Effector memory CD8-positive, alpha-beta T cell (primary cell): ENCODE results near the gene NPEPL1.

Experiments
- ATAC-seq: fragments of 150-1000 bp; cut with Tn5 transposase; replicated peaks from 2 replicates; pipeline ENCODE4 v1.10.0; 2021; ENCODE audit warnings: mild to moderate bottlenecking, moderate library complexity
- DNase-seq, 3 experiments: peaks; one replicate each; pipeline ENCODE4 v3.0.0; 2021
- H3K27ac Mint-ChIP-seq, 2 donors: one replicate each; pipeline ENCODE4 v1.8.0; 2022; ENCODE audit warnings: mild to moderate bottlenecking in 2 of 2, mixed read lengths in 2 of 2, moderate library complexity in 2 of 2
- H3K27me3 Mint-ChIP-seq, 2 donors: one replicate each; pipeline ENCODE4 v1.8.0; 2022; ENCODE audit warnings: mixed read lengths in 2 of 2
- H3K36me3 Mint-ChIP-seq: one replicate; pipeline ENCODE4 v1.8.0; 2022; ENCODE audit warnings: mild to moderate bottlenecking, moderate library complexity, mixed read lengths; ENCODE audit not compliant: insufficient read depth
- H3K4me1 Mint-ChIP-seq, 2 donors: one replicate each; pipeline ENCODE4 v1.8.0; 2022; ENCODE audit warnings: low read depth in 2 of 2, mixed read lengths in 2 of 2
- H3K4me3 Mint-ChIP-seq, 2 donors: one replicate each; pipeline ENCODE4 v1.8.0; 2022; ENCODE audit warnings: mild to moderate bottlenecking in 2 of 2, mixed read lengths in 2 of 2, moderate library complexity in 2 of 2
- H3K9me3 Mint-ChIP-seq, 2 donors: one replicate each; pipeline ENCODE4 v1.8.0; 2022; ENCODE audit warnings: mixed read lengths in 2 of 2

NPEPL1 gene

DNA sequence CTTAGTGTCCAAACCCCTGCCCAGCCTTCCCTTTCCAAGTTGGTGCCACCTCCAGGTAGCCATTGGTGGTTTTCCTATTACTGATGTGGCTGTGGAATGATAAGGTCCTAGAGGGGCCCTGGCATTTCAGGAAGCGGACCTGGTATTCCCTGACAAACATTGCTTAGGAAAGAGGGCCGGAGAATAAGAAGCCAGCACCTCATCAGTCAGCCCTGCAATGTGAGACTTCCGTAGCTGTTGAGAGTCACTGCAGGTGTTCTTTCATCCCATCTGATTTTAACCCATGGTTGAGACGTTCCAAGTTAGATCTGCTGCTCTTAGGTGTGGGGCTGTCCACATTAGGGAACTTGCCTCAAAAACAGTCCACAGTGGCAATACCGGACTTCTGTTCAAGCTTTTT is 14.8 kb upstream of the NPEPL1 start:
- H3K4me1 Mint-ChIP-seq, result peaks cover 0 to 2% of the 10 kb centered on the region in 2 donors
- H3K4me3 Mint-ChIP-seq, result no peak overlapping the region
- H3K27ac Mint-ChIP-seq, result no peak overlapping the region
- no peak for DNase-seq
- peaks cover 53% of the 10 kb centered on the region for H3K36me3 Mint-ChIP-seq
- ATAC-seq, result no peak
- no peaks in the 10 kb centered on the region for H3K27me3 Mint-ChIP-seq
- H3K9me3 Mint-ChIP-seq, result no peaks in the 10 kb centered on the region

DNA sequence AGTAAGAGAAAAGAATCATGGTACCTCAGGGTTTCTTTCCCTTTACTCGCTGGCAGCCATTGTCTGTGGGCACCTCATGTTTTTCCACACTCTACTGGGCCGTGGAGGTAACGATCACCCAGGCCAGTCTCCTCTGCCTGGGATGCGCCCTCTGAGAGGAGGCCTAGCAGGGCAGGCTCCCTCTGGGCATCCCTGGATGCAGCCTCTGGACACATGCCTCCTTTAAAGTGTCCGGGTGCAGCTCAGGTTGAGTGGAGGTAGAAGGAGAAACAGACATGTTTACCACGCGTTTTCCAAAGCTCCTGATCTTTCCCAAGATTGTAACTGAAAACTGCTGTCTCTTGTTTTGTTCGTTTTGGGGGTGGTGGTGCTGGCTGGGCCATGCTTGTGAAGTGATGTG is 13.8 kb upstream of the NPEPL1 start:
- H3K27me3 Mint-ChIP-seq, result no peaks in the 10 kb centered on the region
- peaks cover 54% of the 10 kb centered on the region for H3K36me3 Mint-ChIP-seq
- H3K9me3 Mint-ChIP-seq, result no peaks in the 10 kb centered on the region
- H3K4me1 Mint-ChIP-seq, result peaks cover 0 to 2% of the 10 kb centered on the region in 2 donors
- H3K4me3 Mint-ChIP-seq, result no peak overlapping the region
- H3K27ac Mint-ChIP-seq, result peak overlapping the region in 1 of 2 donors; percentile 2
- DNase-seq, result no peak
- no peak for ATAC-seq

- DNase-seq (no peak), ATAC-seq (no peak)
- no peak overlapping the region for H3K27ac Mint-ChIP-seq
- H3K4me1 Mint-ChIP-seq, result peaks cover 0 to 2% of the 10 kb centered on the region in 2 donors
- no peaks in the 10 kb centered on the region for H3K27me3 Mint-ChIP-seq
- no peaks in the 10 kb centered on the region for H3K9me3 Mint-ChIP-seq
- no peak overlapping the region for H3K4me3 Mint-ChIP-seq
- H3K36me3 Mint-ChIP-seq, result peaks cover 29% of the 10 kb centered on the region
These were observed 9.7 kb upstream of the NPEPL1 start for GRCh38 chr20:58682656-58683531.

DNA sequence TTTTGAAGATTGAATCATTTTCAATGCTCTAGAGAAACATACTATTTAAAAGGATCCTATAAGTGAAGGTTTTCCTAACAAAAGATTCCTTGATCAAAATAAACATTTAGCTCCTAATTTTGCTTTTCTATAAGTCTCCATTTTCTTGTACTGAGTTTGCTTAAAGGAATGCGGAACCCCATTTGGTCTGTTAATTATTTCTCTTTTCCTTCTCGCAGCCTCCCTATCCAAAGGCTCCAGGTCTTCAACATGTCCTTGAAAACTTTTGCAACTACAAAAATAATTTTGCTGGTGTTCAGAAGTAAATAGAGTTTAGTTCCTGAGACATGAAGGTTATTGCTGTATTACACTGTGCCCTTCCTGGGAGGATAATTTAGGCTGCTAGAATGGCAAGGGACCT is 8.3 kb upstream of the NPEPL1 start:
- Mint-ChIP-seq H3K9me3 (no peaks in the 10 kb centered on the region), H3K36me3 (peaks cover 29% of the 10 kb centered on the region)
- DNase-seq, result no peak

GRCh38 chr20:58685988-58686387 is 6.6 kb upstream of the NPEPL1 start:
- Mint-ChIP-seq H3K27ac (peak overlapping the region in 1 of 2 donors; percentile 19), H3K4me1 (no peaks in the 10 kb centered on the region), H3K27me3 (no peaks in the 10 kb centered on the region), H3K4me3 (no peak overlapping the region), H3K9me3 (no peaks in the 10 kb centered on the region), H3K36me3 (peaks cover 19% of the 10 kb centered on the region)
- ATAC-seq, result no peak
- DNase-seq, result no peak

More for the DNA sequence above, 8.3 kb upstream of the NPEPL1 start:
- no peak overlapping the region for H3K4me3 Mint-ChIP-seq
- H3K27me3 Mint-ChIP-seq, result no peaks in the 10 kb centered on the region
- no peaks in the 10 kb centered on the region for H3K4me1 Mint-ChIP-seq
- no peak for ATAC-seq
- peak overlapping the region in 1 of 2 donors; percentile 28 for H3K27ac Mint-ChIP-seq

DNA sequence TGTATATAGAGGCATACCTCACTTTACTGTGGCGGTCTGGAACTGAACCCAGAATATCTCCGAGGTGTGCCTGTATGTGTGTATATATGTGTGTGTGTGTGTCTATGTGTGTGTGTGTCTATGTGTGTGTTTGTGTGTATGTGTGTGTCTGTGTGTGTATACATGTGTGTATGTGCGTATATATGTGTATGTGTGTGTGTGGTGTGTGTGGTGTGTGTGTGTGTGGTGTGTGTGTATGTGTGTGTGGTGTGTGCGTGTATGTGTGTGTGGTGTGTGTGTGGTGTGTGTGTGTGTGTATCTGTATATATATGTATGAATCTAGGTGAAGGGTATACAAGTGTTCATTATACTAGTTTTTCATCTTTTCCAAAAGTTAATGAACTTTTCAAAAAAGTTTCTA is 4.2 kb upstream of the NPEPL1 start:
- DNase-seq (no peak), ATAC-seq (no peak)
- no peaks in the 10 kb centered on the region for H3K27me3 Mint-ChIP-seq
- H3K9me3 Mint-ChIP-seq, result no peaks in the 10 kb centered on the region
- H3K4me1 Mint-ChIP-seq, result peaks cover under 1 to 1% of the 10 kb centered on the region in 2 donors
- H3K4me3 Mint-ChIP-seq, result no peak overlapping the region
- no peak overlapping the region for H3K27ac Mint-ChIP-seq
- H3K36me3 Mint-ChIP-seq, result peaks cover 16% of the 10 kb centered on the region

- ATAC-seq, result no peak
- DNase-seq, result no peak
- Mint-ChIP-seq H3K9me3 (no peaks in the 10 kb centered on the region), H3K27ac (no peak overlapping the region), H3K4me1 (peaks cover 5% of the 10 kb centered on the region in 2 donors), H3K4me3 (no peak overlapping the region), H3K36me3 (peaks cover 15% of the 10 kb centered on the region), H3K27me3 (no peaks in the 10 kb centered on the region)
These were observed 3.8 kb upstream of the NPEPL1 start for GRCh38 chr20:58688840-58689239.

DNA sequence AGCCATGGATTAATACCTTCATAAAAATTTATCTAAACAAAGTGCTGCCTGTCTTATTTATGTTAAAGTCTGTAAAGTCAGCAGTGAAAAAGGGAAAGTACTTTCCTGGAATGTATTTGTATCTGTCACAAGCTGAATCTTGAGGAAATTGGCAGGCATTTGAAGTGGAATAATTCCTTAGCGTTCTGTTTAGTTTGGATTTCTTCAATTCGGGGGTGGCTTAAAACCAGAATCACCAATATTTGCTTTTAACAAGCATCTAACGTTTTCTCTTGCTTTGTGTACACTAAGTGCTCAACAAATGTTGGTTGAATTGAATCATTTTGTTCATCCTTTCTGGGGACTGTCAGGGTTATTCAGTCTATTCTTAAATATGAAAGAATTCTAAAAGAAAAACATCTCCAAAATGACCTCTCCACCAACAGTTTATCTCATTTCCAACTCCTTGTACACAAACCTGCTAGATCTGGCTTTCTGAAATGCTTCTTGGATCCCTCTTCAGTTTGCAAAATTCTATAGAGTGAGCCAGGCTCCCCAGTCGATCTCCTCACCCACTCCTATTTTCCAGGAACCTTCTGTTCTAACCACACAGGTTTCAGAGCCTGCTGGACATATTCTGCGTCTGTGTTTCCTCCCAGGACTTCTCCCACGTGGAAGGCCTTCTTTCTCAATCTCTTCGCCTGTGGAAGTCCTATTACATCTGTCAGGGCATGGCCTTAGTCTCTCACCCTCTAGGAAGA is 2.0 kb upstream of the NPEPL1 start:
- ATAC-seq, result no peak

DNA sequence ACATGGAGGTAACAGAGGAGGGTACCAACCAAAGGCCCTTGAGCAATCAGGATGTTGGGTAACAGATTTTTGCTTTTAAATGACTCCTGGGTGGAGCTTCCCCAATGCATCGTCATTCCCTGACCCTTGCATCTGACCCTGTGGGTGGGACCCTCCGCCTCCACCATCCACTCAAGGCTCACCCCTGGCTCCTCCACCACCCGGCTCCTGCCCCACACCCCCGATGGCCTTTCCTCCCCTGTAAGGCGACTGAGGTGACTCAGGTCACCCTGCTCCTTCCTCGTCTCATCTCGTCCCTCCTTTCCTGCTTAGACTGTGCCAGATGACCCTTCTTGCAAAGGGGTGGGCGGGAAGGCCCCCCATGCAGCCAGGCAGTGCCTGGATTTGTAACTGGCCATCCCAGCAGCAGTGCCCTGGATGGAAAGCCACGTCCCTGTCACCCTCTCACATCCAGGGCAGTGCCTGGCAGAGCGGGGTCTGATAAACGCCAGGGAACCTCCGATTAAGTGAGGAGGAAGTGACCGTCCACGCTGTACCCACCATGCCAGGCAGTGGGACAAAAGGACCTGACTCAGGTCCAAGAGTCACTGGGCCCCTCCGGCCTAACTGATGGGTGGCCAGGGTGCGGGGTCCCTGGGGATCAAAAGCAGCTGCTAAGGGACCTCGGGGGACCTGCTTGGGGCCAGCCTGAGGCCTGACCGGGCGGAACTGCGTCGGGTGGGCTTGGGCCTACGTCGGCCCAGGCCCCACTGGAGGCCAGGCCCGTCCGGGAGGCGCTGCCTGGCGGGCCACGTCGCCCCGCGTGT is 624 bp upstream of the NPEPL1 start:
- H3K27me3 Mint-ChIP-seq, result no peaks in the 10 kb centered on the region
- H3K27ac Mint-ChIP-seq, result peak overlapping the region; percentile 35 to 65
- ATAC-seq, result no peak
- H3K36me3 Mint-ChIP-seq, result peaks cover 9% of the 10 kb centered on the region
- peak in 2 of 3 experiments; percentile 11 to 25 for DNase-seq
- no peaks in the 10 kb centered on the region for H3K9me3 Mint-ChIP-seq
- peaks cover 5 to 6% of the 10 kb centered on the region in 2 donors for H3K4me1 Mint-ChIP-seq
- peak overlapping the region; percentile 46 to 48 for H3K4me3 Mint-ChIP-seq

More for the DNA sequence above, 2.0 kb upstream of the NPEPL1 start:
- Mint-ChIP-seq H3K36me3 (peaks cover 11% of the 10 kb centered on the region), H3K4me3 (peak overlapping the region in 1 of 2 donors; percentile 3), H3K9me3 (no peaks in the 10 kb centered on the region), H3K4me1 (peaks cover 5 to 6% of the 10 kb centered on the region in 2 donors), H3K27ac (peak overlapping the region; percentile 35 to 65), H3K27me3 (no peaks in the 10 kb centered on the region)
- no peak for DNase-seq

DNA sequence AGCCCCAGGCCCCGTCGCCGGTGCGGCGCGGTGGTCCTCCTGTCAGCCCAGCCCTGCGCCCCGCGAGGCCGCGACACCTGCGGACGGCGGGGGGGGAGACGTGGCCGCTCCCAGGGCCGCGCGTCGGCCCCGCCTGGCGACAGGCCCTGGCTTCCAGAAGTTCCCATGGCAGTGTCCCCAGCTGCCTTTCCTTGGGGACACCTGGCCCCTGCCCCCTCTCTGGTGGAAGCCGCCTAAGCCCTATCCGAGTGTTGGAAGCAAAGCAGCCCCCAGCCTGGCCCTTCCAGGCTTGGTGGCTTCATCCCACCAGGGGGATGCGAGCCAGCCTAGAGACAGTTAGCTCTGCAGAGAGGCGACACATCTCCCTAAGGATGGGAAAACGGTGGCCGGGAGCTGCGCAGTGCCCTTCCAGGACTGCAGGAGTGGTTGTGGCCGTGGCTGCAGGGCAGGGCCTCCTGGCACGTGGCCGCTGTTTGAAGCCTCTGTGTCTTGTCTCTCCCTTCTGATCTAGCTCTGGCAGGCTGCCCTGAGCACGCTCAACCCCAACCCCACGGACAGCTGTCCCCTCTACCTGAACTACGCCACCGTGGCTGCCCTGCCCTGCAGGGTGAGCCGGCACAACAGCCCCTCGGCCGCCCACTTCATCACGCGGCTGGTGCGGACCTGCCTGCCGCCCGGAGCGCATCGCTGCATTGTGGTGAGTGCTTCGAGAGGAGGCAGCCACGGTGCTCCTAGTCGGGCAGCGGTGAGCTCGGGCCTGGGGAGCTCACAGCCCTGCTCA is 816 bp downstream of the NPEPL1 start:
- Mint-ChIP-seq H3K36me3 (peaks cover 9% of the 10 kb centered on the region), H3K9me3 (no peaks in the 10 kb centered on the region), H3K4me3 (peak overlapping the region; percentile 76 to 79), H3K4me1 (peaks cover 5 to 12% of the 10 kb centered on the region in 2 donors), H3K27me3 (no peaks in the 10 kb centered on the region), H3K27ac (peak overlapping the region; percentile 85 to 86)
- DNase-seq (peak in 1 of 3 experiments; percentile 32), ATAC-seq (no peak)

GRCh38 chr20:58694241-58695083 is 1.9 kb downstream of the NPEPL1 start:
- ATAC-seq, result no peak

More at GRCh38 chr20:58694241-58695083, 1.9 kb downstream of the NPEPL1 start:
- peaks cover 5 to 12% of the 10 kb centered on the region in 2 donors for H3K4me1 Mint-ChIP-seq
- no peaks in the 10 kb centered on the region for H3K27me3 Mint-ChIP-seq
- DNase-seq, result no peak
- H3K9me3 Mint-ChIP-seq, result no peaks in the 10 kb centered on the region
- no peak overlapping the region for H3K27ac Mint-ChIP-seq
- peak overlapping the region; percentile 76 to 79 for H3K4me3 Mint-ChIP-seq
- peaks cover 9% of the 10 kb centered on the region for H3K36me3 Mint-ChIP-seq
